HS-27A (cell line): ENCODE results near the gene DGLUCY.
"Not testable (repeated sequence)": the region's sequence is repeated elsewhere in the genome, so short reads cannot be mapped to it uniquely, and the experiment has no call there.

Experiments used
- DNase-seq: peaks from one replicate; pipeline ENCODE4 v3.0.0-alpha.2; 2012; ENCODE audit warnings: low read depth, missing footprints

Gene DGLUCY

DNA sequence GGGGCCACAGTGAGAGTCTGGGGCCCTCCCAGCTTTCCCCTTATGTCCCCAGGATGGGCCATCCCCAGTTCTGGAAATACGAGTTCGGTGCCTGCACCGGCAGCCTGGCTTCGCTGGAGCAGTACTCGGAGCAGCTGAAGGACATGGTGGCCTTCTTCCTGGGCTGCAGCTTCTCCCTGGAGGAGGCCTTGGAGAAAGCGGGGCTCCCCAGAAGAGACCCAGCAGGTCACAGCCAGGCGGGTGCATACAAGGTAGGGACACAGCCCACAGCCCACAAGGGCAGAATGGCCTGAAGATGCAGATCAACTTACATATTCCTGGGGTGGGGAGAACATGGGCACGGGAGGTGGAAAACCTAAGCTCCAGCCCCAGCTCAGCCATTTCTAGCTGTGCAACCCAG lies 56.1 kb downstream of the DGLUCY start:
- DNase-seq = no peak

- no peak for DNase-seq
Observed at GRCh38 chr14:91170504-91171121, 56.7 kb downstream of the DGLUCY start.

DNA sequence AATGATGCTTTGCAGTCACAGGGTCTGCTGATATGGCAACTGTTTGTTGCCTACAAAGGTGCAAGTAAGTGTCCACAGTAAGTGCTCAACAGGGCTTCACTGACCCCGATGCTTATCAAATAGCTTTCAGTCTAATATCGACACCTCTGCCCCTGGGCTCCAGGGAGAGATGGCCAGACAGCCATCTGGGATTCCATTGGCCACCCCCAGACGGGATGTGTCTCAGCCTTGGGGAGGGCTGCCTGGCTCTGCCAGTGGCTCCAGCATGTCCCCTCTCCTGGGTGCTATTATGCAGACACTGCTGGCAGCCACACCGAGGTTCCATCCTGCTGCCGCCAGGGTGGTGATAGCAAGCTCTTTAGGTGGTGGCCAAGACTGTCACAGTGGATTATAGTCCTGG lies 57.4 kb downstream of the DGLUCY start:
- DNase-seq = no peak

DNA sequence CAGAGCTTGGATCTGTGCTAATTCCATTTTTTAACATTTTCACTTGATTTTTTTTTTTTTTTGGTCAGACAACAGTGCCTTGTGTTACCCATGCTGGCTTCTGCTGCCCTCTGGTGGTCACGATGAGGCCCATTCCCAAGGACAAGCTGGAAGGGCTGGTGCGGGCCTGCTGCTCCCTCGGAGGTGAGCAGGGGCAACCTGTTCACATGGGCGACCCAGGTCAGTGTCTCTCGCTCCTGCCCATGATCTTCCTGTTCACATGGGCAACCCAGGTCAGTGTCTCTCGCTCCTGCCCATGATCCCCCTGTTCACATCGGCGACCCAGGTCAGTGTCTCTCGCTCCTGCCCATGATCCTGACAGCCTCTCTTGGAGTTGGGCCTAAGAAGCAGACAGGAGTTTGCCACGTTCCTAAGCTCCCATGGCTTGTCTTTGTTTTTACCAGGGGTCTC lies 59.4 kb downstream of the DGLUCY start:
- no peak for DNase-seq

GRCh38 chr14:91173904-91174303 lies 60.0 kb downstream of the DGLUCY start:
- no peak for DNase-seq

DNA sequence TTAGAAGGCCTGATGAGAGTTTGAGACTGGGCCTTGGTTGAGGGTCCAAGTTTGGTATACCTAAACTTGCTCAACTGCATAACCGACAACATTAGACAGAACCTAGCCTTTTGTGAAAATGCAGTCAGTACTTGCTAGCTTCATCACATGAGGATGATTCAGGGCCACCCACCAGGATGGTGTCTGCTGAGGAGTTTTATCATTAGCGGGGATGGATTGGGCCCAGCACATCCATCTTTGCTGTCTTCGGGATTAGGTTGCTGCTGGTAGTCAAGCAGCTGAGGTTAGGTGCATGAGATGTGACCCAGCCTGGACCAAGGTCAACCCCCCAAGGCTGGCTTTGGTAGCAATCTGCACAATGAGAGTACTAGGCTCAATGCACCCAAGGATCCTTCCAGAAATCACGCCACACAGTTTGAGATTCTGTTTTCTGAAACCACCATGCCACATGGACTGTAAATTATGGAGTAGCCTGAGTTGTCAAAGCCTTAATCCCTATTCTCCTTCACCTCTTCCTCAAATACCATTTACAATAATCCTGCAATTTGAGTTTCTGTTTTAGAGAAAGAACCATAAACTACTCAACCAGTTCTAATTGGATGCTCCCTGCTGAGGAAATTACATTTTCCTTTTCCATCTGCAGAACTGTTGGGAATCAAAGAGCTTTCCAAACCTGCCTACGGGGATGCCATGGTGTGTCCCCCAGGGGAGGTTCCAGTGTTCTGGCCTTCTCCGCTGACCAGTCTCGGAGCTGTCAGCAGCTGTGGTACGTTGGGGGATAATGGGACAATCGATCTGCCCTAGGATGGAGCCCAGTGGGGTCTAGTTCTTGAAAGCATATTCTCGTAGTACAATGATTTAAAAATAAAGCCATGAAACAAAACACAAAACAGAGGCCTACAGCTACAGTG lies 61.7 kb downstream of the DGLUCY start:
- no peak for DNase-seq

DNA sequence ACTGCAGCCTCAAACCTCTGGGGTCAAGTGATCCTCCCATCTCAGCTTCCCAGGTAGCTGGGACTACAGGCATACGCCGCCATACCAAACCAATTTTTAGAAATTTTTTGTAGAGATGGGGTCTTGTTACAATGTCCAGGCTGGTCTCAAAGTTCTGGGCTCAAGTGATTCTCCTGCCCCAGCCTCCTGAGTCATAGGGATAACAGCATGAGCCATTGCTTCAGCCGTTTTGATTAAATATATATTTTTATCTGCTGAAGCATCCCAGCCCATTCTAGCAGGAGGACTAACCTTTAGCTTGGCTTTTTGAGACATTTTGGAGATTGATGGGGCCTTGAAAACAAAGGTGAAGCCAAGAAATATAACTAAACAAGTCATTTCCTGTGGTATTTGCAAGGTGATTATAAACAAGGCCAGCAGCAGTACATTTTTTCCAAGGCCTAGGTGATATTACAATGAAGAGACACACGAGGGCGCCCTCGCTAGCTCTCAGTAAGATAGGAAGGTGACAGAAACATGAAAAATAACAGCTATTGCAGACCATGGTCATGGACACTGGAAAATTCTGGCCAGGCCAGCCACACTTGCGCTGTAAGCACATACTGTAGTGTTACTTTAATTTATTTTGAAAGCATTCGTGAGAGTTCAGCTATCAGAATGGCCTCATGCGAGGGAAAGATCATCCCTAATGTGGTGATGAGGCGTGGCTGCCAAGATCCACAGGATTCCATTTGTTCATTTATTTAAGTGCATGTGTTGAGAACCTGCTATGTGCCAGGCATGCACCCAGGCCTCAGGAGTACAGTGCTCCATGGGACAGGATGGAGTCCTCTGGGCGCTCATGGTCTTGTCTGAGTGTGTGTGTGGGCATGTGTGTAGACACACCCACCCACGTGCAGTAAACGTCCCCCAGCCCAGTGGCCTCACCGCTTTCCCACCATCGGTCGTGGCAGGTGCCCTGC lies 63.5 kb downstream of the DGLUCY start:
- DNase-seq = no peak

DNA sequence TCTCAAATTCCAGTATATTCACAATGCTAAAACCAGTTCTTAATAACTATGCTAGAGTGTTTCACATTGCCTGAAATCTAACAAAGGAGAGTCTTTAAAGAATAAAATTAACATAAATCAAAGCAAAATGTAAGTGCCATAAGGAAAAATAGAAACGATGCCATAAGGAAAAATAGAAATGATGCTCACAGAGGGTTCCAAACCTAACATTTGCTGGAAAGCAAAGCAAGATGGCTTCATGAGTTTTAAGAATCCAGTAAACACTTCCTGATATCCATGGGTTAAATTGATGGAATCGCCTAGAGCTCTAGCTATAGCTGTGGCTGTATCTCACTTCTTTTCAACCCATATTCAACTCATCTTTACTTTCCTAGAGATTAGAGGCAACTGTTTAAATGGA lies 66.7 kb downstream of the DGLUCY start:
- no peak for DNase-seq

DNA sequence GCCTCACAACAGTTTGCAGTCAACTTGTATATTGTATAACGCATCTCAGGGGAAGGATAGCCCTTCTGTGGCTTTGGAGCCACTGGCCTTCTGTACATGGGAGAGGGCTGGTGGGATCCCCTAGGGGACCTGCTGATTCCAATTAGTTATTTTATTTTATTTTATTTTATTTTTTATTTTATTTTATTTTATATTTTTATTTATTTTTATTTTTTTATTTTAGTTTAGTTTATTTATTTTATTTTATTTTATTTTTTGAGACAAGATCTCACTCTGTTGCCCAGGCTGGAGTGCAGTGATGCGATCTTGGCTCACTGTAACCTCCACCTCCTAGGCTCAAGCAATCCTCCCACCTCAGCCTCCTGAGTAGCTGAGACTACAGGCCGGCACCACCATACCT lies 68.9 kb downstream of the DGLUCY start:
- DNase-seq = not testable (repeated sequence)

GRCh38 chr14:91184559-91184958 lies 70.7 kb downstream of the DGLUCY start:
- no peak for DNase-seq

- DNase-seq = no peak
Observed at GRCh38 chr14:91185721-91186120, 71.8 kb downstream of the DGLUCY start.

DNA sequence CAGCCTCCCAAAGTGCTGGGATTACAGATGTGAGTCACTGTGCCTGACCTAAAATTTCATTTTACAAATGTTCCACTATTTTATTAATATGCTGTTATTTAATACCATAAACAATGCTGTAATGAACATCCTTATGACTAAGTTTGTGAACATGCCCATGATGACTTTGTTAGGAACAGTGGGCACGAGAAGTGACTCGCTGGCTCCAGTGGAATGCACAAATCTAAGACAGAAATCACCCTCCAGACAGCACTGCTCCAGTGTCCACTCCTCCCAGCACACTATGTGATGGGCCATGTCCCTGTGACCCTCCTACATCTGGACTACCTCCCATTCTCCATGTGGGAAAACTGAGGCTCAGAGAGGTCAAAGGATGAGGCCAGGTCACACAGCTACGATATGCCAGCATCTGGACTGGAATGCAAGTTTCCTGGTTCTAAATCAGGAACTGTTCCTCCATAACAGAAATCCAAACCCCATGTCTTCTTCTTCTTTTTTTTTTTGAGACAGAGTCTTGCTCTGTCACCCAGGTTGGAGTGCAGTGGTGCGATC lies 72.7 kb downstream of the DGLUCY start:
- no peak for DNase-seq

GRCh38 chr14:91187271-91187670 lies 73.4 kb downstream of the DGLUCY start:
- DNase-seq = no peak

DNA sequence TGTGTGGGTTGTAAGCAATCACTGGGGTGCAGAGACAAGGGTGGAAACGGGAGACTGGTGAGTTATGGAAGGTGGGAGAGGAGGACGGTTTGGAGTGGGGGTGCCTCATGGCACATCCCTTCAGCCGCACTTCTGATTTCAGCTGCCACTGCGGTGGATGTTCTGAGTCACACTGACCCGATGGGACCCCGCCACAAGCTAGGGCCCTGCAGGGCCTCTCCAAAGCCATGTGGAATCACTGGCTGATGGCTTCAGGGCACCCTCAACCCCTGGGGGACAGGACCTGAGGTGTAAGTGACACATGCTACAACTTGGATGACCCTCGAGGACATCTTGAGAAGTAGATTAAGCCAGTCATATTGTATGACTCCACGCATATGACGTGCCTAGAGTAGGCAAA lies 77.0 kb downstream of the DGLUCY start:
- no peak for DNase-seq

DNA sequence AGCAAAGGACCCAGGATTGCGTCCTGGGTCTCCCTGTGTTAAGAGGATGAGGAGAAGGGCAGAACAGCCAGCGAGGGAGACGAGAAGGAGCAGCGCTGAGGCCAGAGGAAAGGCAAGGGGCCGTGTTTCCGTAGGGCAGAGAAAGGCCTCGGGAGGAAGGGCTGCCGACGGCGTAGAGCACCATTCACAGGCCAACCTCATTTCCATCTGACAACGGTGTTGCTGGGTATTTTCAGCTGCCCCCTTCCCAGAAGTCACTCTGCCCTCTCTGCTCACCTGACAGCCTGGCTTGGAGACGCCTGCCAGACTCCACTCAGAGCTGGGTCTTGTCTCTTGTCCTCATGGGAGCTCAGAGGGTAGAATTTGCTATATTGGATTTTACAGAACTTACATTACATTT lies 79.2 kb downstream of the DGLUCY start:
- no peak for DNase-seq

DNA sequence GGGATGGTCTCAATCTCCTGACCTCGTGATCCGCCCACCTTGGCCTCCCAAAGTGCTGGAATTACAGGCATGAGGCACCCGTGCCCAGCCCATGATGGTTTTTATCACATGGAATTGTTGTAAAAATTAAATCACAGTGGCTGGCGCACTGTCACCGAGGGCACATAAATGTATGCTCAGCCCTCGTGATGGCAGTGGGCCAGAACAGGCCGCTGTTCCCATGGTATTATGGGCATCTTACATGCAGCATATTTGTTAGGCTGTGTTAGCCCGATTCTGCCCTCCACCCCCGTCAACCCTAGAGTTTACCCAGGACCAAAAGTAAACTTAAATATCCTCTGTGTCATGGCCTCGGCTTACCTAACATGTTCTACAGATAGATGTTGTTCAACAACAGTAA lies 82.0 kb downstream of the DGLUCY start:
- DNase-seq = no peak

DNA sequence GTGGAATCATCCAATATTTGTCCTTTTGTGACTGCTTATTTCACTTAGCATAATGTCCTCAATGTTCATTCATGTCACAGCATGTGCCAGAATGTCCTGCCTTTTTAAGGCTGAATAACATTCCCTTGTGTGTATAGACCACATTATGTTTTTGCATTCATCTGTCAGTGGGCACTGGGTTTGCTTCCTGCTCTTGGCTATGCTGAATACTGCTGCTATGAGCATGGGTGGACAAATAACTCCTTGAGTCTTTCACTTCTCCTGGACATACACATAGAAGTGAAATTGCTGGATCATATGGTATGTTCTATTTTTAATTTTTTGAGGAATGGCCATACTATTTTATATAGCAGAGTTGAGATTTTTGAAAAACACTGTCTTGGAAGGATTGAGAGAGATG lies 83.8 kb downstream of the DGLUCY start:
- DNase-seq = no peak

GRCh38 chr14:91200802-91201201 lies 86.9 kb downstream of the DGLUCY start:
- not testable (repeated sequence) for DNase-seq

GRCh38 chr14:91202234-91202974 lies 88.5 kb downstream of the DGLUCY start:
- no peak for DNase-seq

GRCh38 chr14:91204657-91205056 lies 90.8 kb downstream of the DGLUCY start:
- no peak for DNase-seq

DNA sequence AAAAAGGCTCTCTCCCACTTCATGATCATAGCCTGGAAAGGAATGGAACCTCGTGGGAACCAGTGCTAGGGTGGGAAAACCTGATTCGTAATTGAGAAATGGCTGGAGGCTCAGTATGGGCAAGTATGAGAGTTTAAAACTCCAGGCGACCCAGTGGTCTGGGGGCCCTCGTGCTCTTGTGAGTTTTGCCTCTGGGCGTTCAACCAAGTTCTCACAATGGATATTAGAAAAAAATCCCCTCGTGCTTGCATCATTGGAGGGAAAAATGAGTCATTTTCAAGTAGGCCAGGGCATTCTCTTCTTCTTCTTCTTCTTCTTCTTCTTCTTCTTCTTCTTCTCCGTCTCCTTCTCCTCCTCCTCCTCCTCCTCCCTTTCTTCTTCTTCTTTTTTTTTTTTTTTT lies 91.6 kb downstream of the DGLUCY start:
- no peak for DNase-seq
